Epidermal melanocyte (primary cell): ENCODE results near the gene UBE2L6.

Experiments used
- DNase-seq: peaks from one replicate; pipeline ENCODE4 v3.0.0; 2011; ENCODE audit warnings: low spot score; ENCODE audit not compliant: insufficient read length

The UBE2L6 gene

DNA sequence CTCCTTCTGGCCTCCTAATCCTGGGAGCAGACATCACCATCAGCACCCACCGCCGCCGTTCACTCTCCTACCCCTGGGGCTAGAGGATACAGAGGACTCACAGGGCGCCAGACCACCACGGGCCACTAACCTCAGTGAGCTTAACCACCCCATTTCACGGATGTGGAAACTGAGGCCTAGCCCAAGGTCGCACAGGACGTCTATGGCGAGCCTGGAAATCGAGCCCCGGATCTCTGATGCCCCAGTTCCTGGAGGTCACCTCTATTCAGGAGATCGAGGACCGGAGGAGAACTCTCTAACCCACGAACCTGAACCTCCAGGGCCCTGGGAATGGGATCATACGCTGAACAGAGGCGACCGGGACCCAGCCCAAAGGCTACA, 37.3 kb downstream of the UBE2L6 start:
- no peak for DNase-seq

DNA sequence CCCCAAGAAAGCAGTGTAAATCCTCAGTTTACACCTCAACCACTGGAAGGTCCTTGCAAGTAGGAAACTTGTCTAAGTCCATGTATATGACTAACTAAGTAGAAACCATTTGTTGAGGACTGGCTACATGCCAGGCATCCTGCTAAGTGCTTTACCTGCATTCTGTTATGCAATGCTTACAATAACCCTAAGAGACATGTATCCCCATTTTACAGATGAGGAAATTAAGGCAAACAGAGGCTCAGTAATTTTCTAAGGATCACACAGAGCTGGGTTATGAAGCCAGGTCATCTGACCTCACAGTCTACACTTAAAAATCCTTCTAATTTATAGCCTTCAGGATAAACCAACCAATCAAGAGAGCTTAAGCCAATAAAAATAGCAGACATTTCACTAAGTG, 38.5 kb downstream of the UBE2L6 start:
- no peak for DNase-seq

DNA sequence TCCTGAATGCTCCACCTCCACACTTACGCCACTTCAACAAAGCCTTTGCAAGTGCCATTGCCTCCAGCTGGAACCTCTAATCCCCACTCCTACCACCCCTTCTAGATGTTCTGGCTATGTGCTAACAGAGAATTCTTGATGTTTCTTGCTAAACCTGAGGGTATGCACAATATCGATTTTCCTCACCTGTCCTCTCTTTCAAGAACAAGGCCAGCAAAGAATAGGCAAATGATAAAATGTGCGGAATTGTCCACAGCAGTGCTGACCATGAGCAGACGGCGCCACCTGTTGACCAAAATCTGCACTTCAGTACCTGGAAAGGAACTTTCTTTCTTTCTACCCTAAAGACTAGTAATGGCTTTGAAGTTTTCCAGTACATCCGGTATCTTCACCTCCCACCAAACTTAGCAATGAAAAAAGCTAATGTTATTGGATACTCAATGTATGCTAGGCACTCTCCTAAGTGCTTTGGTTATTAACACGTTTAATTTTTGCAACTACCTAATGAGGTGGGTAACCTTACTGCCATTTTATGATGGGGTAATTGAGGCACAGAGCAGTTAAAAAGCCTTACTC, 40.3 kb downstream of the UBE2L6 start:
- no peak for DNase-seq

DNA sequence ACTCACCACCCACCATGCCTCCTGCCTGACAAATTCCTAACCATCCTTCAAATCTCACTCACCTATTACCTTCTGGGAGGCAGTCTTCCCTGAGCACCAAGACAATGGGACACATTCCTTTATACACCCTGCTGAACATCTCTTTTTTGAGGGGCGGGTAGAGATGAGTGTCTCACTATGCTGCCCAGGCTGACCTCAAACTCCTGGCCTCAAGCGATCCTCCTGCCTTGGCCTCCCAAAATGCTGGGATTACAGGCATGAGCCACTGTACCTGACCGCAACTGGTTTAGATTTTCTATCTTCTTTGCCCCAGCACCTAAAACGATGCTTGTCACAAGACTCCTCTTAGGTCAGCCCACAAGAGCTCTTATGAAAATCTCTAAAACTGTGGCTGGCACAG, 44.1 kb downstream of the UBE2L6 start:
- DNase-seq: no peak

DNA sequence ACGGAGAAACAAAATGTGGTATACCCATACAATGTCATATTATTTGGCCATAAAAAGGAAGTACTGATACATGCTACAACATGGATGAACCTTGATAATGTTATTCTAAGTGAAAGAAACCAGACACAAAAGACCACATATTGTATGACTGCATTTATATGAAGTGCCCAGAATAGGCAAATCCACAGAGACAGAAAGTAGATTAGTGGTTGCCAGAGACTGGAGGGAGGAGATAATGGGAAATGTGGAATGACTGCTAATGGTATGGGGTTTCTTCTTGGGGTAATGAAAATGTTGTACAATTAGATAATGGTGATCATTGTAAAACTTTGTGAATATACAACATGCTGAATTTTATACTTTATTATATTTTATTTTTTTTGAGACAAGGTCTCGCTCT, 46.4 kb downstream of the UBE2L6 start:
- no peak for DNase-seq

DNA sequence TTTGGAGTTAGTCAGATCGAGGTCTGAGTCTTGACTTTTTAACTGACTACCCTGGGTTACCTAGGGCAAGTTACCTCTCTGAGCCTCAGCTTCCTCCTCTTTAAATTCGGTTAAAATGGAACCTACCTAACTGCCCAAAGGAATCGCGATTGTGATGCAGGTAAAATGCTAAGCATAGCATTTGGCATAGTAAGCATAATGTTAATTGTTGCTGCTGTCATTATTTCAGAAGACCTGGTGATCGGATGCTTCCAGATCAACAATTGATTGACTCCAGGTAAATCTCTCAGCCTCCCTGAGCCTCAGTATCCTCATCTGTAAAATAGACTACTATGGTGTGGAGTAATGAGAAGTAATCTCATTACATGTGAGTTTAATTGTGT, 51.4 kb downstream of the UBE2L6 start:
- no peak for DNase-seq

DNA sequence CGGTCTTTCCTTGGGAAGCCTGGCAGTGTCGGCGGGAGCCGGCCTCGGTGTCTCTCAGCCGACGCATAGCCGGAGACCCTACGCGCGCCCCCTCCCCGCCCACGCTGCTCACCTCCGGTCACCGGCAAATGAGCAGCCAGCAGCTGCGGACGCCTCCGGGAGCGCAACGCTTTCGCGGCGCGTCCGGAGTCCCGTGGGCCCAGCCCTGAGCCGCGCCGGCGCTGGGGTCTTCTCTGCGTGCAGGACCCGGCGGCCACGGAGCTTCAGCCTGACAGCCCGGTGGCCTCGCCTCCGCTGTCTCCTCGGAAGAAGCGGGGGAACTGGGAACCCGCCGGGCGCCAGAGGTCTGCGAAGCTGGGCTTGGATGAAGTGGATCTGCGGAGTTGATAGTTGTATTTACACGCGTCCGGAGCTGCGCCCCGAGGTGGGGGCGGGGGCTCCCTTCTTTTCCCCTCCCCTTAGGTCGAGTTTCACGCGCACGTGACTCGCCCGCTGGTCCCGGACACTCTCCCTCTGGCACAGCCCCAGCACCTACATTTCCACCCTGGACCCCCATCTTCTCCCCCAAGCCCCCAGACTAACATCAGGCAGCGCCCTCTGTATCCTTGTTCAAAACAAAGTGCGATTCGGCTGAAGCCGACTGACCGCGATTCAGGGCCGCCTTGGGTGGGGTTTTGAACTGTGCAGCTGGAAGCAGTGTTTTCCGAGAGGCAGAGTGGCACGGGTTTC, 52.0 kb downstream of the UBE2L6 start, which contains the start of gene SLC43A1:
TSS of gene SLC43A1 (minus strand) at position 371 of the 729 bp plus-strand sequence. CDS start 1,591 bp downstream, outside the sequence.
- peak; percentile 56 for DNase-seq

DNA sequence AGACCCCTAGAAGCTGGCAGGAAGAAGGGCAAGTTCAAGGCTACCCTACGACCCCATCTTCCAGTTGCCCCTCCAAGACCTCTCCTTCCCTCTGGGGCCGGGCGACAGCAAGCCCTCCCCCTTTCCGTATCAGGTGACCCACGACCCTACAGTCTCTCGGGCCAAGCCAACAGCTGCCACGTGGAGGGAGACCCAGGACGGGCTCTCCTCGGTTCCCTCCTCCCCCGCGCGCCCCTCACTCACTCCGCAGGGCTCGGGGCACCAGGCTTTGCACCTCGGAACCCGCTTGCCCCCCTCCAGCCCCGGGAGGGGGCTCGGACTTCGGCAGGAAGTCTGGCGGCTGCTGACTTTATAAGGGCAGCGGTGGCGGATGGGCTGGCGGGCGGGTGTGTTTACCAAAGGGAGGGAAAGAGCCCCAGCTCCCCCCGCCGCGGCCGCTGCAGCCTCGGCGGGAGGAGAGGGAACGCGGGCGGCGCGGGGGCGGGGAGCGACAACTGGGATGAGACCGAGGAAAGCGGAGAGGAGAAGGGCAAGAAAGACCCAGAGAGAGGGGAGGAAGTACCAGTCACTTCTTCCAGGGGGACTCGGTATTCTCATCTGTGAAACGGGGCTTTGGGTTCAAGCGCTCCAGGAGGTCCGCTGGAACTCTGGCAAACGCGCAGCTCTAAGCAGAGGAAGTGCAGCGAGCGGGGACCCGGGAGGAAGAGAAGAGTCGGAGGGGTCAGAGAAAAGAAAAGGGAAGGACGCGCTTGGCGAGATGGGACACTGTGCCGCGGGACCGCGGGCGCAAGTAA, 52.7 kb downstream of the UBE2L6 start:
- no peak for DNase-seq

DNA sequence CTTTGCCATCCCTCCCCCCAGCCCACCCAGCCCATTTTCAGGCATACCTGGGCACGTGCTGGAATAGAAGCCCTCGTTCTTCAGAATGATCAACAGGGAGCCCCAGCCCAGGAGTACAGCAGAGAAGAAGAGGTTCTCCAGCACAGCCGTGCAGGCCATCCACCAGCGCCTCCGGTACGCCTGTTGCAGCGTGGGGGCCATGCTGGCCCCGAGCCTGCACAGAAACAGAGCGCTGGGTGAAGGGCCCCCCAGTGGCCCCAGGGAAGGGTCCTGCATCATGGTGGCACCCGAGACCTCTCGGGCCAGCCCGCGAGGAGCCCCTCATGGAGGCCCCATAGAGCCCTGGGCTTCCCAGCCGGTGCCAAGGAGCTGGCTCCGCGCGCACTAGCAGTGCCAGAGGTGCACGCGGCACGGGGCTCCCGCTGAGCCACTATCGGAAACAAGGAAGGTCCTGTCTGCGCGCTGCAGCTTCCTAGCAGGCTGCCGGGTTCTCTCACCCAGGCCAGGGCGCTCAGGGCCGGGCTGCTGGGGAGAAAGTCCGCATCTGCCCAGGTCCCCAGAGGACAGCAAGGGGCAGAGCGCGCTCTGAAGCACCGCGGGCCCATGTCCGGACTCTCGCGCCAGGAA, 53.4 kb downstream of the UBE2L6 start:
- no peak for DNase-seq

DNA sequence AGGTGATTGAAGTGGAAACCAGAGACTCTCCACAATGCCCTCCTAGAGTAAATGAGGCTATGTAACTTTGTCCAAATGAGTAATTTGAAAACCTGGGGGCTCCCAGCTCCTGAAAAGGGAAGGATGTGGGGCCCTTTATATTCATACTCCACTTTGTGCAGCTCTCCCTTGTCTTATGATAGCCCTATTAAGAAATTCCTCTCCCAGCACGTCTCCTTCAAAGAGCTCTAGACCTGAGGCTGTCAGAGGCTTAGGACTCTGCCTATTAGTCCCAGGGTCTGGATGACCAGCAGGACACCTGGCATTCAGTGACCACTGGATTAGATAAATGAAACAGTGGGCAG, 54.0 kb downstream of the UBE2L6 start:
- no peak for DNase-seq

DNA sequence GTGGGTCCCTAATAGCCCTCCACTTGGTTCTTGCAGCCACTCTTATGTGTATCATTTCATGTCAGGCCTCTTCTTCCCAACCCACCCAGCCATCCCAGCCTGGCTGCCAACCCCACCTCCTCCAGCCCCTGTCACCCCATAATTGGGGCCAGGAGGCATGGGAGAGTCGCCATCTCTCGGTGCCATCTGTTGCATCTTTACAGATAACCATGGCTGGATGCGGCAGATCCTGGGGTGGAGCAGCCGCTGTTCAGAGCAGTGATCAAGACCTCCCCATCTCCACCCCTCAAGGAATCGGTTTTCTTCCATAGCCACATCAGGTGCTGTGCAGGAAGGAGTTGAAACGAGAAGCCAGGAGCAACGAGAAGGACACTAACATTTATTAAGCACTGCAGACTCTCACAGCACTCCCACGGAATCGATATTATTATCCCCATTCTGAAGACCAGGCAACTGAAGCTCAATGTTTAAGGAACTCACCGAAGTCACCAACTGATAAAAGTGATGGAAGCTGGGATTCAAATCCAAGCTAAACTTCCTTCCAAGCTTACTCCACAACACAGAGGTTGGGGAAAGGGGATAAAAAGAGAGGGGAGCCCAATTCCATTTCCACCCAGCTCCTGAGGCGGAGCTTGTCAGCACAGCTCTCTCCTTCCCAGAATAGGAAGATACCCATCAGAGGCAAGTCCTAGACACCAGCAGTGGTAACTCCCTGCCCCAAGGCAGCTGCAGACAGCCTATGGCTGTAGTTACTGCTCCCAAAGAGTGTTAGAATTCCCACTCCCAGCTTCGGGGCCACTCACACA, 54.6 kb downstream of the UBE2L6 start:
- DNase-seq: no peak

DNA sequence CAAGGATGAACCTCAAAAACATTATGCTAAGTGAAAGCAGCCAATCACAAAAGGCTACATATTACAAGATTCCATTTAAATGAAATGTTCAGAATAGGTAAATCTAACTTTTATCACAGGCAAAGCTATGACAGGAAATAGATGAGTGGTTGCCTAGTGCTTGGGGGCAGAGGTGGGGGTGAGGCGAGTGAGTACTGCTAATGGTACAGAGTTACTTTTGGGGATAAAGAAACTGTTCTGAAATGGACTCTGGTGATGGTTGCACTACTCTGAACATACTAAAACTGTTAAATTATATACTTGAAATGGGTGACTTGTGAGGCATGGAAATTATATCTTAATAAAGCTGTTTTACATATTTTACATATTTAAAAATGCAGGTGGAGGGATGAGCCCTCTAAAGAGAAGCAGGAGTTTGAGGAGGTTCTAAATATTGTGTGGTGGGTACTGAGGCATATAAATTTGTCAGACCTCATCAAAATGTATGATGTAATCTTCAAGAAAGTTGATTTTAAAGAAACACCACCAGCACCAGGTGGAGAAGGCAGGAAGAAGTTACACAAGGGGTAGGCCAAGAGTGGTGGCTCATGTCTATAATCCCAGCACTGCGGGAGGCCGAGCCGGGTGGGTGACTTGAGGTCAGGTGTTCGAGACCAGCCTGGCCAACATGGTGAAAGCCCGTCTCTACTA, 55.6 kb downstream of the UBE2L6 start:
- no peak for DNase-seq

DNA sequence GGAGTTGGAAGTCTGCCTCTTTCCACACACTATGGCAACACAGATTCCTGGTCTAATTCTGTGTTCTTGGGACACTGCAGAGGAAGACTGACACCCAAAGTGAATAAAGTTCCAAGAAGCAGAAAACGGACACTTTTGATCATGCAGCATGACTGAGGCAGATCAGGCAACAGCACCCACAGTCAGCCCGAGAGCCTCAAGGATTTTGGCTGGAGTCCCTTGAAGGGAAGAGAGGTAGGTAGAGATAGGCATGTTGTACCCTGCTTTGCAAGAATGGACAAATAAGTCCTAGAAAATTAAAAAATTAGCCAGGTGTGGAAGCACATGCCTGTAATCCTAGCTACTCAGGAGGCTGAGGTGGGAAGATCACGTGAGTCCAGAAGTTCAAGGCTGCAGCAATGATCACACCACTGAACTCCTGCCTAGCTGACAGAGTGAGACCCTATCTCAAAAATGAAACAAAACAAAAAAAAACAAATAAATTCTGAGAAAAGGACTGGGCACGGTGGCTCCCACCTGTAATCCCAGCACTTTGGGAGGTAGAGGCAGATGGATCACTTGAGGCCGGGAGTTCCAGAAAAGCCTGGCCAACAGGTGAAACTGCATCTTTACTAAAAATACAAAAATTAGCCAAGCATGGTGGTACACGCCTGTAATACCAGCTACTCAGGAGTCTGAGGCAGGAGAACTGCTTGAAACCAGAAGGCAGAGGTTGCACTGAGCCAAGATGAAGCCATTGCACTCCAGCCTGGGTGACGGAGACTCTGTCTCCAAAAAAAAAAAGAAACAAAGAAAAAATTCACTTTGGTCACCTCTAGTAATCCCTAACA, 58.9 kb downstream of the UBE2L6 start:
- no peak for DNase-seq

DNA sequence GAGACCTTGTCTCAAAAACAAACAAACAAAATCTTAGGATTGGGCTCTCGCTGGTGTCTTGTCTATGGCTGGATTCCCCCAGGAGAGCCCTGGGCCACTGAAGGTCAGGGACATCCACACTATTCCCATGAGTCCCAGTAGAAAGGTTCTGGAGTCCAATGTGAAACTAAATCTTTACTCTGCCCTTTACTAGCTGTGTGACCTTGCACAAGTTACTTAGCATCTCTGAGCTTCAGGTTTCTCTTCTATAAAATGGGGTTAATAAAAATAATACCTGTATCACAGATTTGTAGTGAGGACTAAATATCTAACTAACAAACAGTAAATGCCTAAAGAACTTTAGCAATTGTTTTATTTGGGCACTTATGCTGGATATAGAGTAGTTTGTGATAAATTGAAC, 61.0 kb downstream of the UBE2L6 start:
- DNase-seq: no peak

DNA sequence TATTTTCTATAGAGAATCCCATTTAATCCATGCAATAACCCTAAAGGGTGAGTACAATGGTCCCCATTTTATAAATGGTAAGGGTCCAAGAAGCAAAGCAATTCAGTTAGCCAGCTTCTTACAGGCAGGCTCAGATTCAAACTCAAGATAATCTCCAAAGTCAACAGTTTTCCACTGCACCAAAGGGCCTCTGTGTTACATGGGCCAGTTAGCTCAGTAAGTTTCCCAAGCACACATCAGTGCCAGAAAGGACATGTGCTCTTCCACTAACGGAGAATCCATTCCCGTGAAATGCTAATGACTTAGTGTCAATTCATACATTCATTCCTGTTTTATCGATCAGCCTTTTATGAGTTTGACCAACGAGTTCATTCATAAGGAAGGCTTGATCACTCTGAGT, 63.0 kb downstream of the UBE2L6 start:
- DNase-seq: no peak

DNA sequence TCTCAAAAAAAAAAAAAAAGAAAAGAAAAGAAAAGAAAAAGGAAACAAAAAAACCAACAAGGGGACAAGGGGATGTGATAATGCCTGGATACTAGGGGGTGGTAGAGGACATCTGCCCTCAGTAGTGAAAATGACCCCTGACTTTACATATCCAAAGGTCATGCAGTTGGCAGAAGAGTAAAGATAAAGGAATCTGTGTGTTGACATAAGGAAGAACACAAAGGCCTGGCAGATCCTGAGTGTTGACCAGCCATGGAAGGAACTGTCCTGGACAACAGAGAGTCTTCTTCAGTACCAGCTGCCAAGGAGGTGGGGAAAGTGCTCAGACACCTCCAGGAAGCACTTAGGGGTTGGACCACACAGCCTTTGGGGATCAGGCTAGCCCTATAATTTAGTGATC, 64.6 kb downstream of the UBE2L6 start:
- DNase-seq: no peak

DNA sequence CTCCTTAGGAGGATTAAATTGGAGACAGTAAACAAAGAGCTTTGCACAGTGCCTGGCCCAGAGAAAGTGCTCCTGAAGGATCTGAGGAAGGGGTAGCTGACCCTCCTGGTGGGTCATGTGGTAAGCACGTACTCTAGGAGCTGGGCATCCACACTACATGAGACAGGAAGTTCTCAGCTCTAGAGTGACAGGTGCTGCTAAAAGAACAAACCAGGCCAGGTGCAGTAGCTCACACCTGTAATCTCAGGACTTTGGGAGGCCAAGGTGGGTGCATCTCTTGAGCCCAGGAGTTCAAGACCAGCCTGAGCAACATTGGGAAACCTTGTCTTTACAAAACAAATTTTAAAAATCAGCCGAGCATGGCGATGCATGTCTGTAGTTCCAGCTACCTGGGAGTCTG, 65.1 kb downstream of the UBE2L6 start:
- DNase-seq: no peak

DNA sequence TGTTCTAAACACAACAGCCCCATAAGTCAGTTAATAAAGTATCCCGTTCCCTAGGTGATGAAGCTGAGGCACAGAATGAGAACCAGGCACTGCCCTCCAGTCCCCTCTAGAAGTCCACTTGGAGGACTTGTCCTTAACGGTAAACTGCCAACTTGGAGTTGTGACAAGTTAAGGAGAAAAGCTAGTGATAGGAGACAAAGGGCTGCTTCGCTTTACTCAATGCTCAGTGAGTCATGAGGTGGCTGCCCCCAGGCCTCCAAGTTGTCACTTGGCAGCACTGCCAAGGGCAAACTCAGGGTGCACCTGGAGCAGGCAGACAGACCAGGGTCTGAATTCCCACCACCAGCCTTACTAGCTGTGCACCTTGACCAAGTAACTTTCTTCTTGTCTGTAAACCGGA, 65.5 kb downstream of the UBE2L6 start:
- no peak for DNase-seq
